Parathyroid adenoma (tissue), 2 donors: ENCODE measurements around the gene RAPGEF4.

Experiments used
- H2AFZ ChIP-seq: fragments of 300-600 bp; sonication (generic); one replicate; pipeline ENCODE4 v1.7.0; 2017; ENCODE audit warnings: antibody characterized with exemption, mild to moderate bottlenecking
- H3K27ac ChIP-seq: fragments of 300-600 bp; sonication (generic); one replicate; pipeline ENCODE4 v1.7.0; 2017
- H3K27me3 ChIP-seq: fragments of 300-600 bp; sonication (generic); one replicate; pipeline ENCODE4 v1.7.0; 2017; ENCODE audit warnings: low read length; ENCODE audit not compliant: control insufficient read depth, insufficient read depth
- H3K36me3 ChIP-seq: fragments of 300-600 bp; sonication (generic); one replicate; pipeline ENCODE4 v1.7.0; 2017; ENCODE audit warnings: low read length; ENCODE audit not compliant: control insufficient read depth, insufficient read depth
- H3K4me1 ChIP-seq: fragments of 300-600 bp; sonication (generic); one replicate; pipeline ENCODE4 v1.7.0; 2017; ENCODE audit warnings: control low read depth
- H3K4me2 ChIP-seq: fragments of 300-600 bp; sonication (generic); one replicate; pipeline ENCODE4 v1.7.0; 2017; ENCODE audit warnings: low read length
- H3K4me3 ChIP-seq: fragments of 300-600 bp; sonication (generic); one replicate; pipeline ENCODE4 v1.7.0; 2017; ENCODE audit warnings: low read depth, low read length
- H3K79me2 ChIP-seq: fragments of 300-600 bp; sonication (generic); one replicate; pipeline ENCODE4 v1.7.0; 2017; ENCODE audit warnings: control low read depth
- H3K9ac ChIP-seq: fragments of 300-600 bp; sonication (generic); one replicate; pipeline ENCODE4 v1.7.0; 2017; ENCODE audit warnings: mild to moderate bottlenecking
- H3K9me3 ChIP-seq: fragments of 300-600 bp; sonication (generic); one replicate; pipeline ENCODE4 v1.7.0; 2017; ENCODE audit warnings: low read length; ENCODE audit not compliant: control insufficient read depth
- TF ChIP-seq, protein P1 (sequence below): fragments of 300-600 bp; sonication (generic); IDR thresholded peaks from one replicate; pipeline ENCODE4 v1.7.0; 2017; ENCODE audit warnings: antibody characterized with exemption, mild to moderate bottlenecking
- donor health status: primary hyperparathyroidism.

RAPGEF4 gene

GRCh38 chr2:172896661-172897081, 161.0 kb downstream of the RAPGEF4 start:
- no peak overlapping the region for H3K27ac ChIP-seq
- H3K4me3 ChIP-seq: no peak overlapping the region
- H3K9ac ChIP-seq: no peak overlapping the region
- no peak overlapping the region for H3K4me2 ChIP-seq
- TF ChIP-seq, protein P1, sequence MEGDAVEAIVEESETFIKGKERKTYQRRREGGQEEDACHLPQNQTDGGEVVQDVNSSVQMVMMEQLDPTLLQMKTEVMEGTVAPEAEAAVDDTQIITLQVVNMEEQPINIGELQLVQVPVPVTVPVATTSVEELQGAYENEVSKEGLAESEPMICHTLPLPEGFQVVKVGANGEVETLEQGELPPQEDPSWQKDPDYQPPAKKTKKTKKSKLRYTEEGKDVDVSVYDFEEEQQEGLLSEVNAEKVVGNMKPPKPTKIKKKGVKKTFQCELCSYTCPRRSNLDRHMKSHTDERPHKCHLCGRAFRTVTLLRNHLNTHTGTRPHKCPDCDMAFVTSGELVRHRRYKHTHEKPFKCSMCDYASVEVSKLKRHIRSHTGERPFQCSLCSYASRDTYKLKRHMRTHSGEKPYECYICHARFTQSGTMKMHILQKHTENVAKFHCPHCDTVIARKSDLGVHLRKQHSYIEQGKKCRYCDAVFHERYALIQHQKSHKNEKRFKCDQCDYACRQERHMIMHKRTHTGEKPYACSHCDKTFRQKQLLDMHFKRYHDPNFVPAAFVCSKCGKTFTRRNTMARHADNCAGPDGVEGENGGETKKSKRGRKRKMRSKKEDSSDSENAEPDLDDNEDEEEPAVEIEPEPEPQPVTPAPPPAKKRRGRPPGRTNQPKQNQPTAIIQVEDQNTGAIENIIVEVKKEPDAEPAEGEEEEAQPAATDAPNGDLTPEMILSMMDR: no peak
- no peaks in the 10 kb centered on the region for H3K27me3 ChIP-seq
- H3K79me2 ChIP-seq: no peaks in the 10 kb centered on the region
- H3K36me3 ChIP-seq: no peaks in the 10 kb centered on the region
- no peak overlapping the region for H2AFZ ChIP-seq
- H3K4me1 ChIP-seq: no peaks in the 10 kb centered on the region
- H3K9me3 ChIP-seq: no peaks in the 10 kb centered on the region

GRCh38 chr2:172900871-172901270, 165.2 kb downstream of the RAPGEF4 start:
- H2AFZ ChIP-seq: no peak overlapping the region
- no peaks in the 10 kb centered on the region for H3K27me3 ChIP-seq

DNA sequence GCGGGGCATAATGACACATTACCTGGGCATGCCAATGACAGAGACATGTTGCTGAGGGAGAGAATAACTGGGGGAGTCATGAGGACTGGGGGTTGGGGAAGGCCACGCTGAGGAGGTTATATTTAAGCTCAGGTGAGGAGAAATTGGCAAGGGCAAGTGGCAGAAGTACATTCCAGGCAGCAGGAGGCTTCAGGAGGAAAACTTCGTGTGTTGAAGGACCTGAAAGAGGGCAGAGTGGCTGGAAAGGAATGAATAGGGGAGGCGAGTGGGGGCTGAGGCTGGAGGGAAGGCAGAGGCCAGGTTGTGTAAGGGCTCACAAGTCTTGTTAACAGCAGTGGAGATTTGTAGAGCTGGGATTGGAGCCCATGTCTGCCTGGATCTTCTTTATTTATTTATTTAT, 166.3 kb downstream of the RAPGEF4 start:
- TF ChIP-seq, protein P1: no peak
- no peak overlapping the region for H2AFZ ChIP-seq
- H3K36me3 ChIP-seq: no peaks in the 10 kb centered on the region
- H3K9me3 ChIP-seq: no peaks in the 10 kb centered on the region
- H3K4me2 ChIP-seq: no peak overlapping the region
- H3K27ac ChIP-seq: no peak overlapping the region
- no peaks in the 10 kb centered on the region for H3K4me1 ChIP-seq
- no peaks in the 10 kb centered on the region for H3K27me3 ChIP-seq
- H3K79me2 ChIP-seq: no peaks in the 10 kb centered on the region
- no peak overlapping the region for H3K9ac ChIP-seq
- no peak overlapping the region for H3K4me3 ChIP-seq

More at GRCh38 chr2:172900871-172901270, 165.2 kb downstream of the RAPGEF4 start:
- H3K27ac ChIP-seq: no peak overlapping the region
- no peak overlapping the region for H3K4me3 ChIP-seq
- no peaks in the 10 kb centered on the region for H3K4me1 ChIP-seq
- no peaks in the 10 kb centered on the region for H3K9me3 ChIP-seq
- no peak overlapping the region for H3K9ac ChIP-seq
- no peaks in the 10 kb centered on the region for H3K36me3 ChIP-seq
- no peaks in the 10 kb centered on the region for H3K79me2 ChIP-seq
- H3K4me2 ChIP-seq: no peak overlapping the region
- TF ChIP-seq, protein P1: no peak

- H2AFZ ChIP-seq: no peak overlapping the region
- H3K27ac ChIP-seq: no peak overlapping the region
- no peak overlapping the region for H3K4me3 ChIP-seq
- no peaks in the 10 kb centered on the region for H3K36me3 ChIP-seq
- TF ChIP-seq, protein P1: no peak
- H3K4me1 ChIP-seq: no peaks in the 10 kb centered on the region
- H3K9me3 ChIP-seq: no peaks in the 10 kb centered on the region
- no peak overlapping the region for H3K4me2 ChIP-seq
- H3K9ac ChIP-seq: no peak overlapping the region
- H3K79me2 ChIP-seq: no peaks in the 10 kb centered on the region
- no peaks in the 10 kb centered on the region for H3K27me3 ChIP-seq
Measured at GRCh38 chr2:172904236-172904635, 168.6 kb downstream of the RAPGEF4 start.
